ENCODE measurements around the gene SF3A1.
"Not testable (repeated sequence)": the region's sequence is repeated elsewhere in the genome, so short reads cannot be mapped to it uniquely, and the experiment has no call there.

SF3A1 gene

GRCh38 chr22:30351226-30351625, 5.5 kb downstream of the SF3A1 start:
- no peak for DNase-seq (ENCODE audit: low spot score)

GRCh38 chr22:30348809-30349208, 7.9 kb downstream of the SF3A1 start:
- no peak for DNase-seq (ENCODE audit: low spot score)

GRCh38 chr22:30348404-30348803, 8.3 kb downstream of the SF3A1 start:
- DNase-seq (ENCODE audit: low spot score) = no peak

GRCh38 chr22:30347255-30347892, 9.3 kb downstream of the SF3A1 start:
- DNase-seq (ENCODE audit: low spot score) = no peak

- peak; percentile 30 for DNase-seq (ENCODE audit: low spot score)
Observed at GRCh38 chr22:30344447-30345200, 12.1 kb downstream of the SF3A1 start.

GRCh38 chr22:30340911-30341685, 15.6 kb downstream of the SF3A1 start:
- DNase-seq (ENCODE audit: low spot score) = no peak

GRCh38 chr22:30338802-30339201, 17.9 kb downstream of the SF3A1 start:
- no peak for DNase-seq (ENCODE audit: low spot score)

- DNase-seq (ENCODE audit: low spot score) = not testable (repeated sequence)
Observed at GRCh38 chr22:30338341-30338740, 18.4 kb downstream of the SF3A1 start.

DNA sequence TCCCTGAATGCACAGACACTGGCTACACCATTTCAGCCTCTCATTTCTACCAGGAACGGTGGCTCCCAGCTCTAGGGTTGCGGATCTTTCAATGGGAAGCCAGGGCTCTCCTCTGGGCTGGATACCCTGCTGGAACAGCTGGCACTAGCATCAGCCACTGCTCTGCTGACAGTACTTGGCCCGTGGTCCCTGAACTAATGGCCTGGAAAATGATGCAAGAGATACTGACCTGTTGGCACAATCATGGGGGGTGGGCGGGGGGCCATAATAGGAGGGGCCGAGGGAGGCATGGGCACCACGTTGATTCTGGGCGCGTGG, 19.3 kb downstream of the SF3A1 start:
- no peak for DNase-seq (ENCODE audit: low spot score)

- DNase-seq (ENCODE audit: low spot score) = no peak
Observed at GRCh38 chr22:30336752-30337460, 19.8 kb downstream of the SF3A1 start.

DNA sequence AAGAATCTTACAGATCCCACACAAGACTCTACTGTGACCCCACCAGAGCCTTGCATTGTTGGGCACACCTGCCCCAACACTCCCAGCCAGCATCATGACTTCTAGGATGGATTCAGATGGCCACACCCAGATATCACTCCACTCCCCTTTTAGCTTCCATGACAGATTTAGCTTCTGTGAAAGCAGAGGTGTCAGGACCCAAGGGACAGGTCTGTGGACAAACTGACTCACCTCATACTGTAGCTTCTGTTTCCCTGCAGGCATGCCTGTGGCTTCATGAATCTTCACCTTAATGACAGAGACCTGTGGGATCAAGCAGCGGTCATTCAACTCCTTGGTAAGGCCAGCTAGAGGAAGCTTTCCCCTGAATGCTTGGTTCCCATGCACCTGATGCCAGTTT, 21.5 kb downstream of the SF3A1 start:
- DNase-seq (ENCODE audit: low spot score) = no peak

DNA sequence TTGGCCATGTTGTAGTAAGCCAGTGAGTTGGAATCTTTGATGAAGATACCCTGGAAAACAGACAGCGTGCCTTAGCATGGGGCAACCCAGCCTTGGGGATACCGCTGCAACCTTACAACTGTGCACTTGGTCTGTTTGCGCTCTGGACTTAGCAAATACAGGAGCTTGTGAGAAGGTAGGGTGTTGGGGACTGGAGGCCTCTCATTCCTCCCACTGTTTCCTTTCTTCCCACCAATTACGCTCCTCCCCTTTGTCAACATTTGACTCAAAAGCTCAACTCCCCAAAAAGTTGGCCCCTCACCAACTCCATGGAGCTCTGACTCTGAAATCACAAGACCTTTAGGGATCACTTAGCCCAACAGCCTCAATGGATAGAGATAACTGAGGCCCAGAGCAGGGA, 22.0 kb downstream of the SF3A1 start:
- no peak for DNase-seq (ENCODE audit: low spot score)

- no peak for DNase-seq (ENCODE audit: low spot score)
Observed at GRCh38 chr22:30333707-30334087, 23.0 kb downstream of the SF3A1 start.

GRCh38 chr22:30332994-30333706, 23.5 kb downstream of the SF3A1 start:
- no peak for DNase-seq (ENCODE audit: low spot score)

GRCh38 chr22:30332551-30332950, 24.1 kb downstream of the SF3A1 start:
- DNase-seq (ENCODE audit: low spot score) = no peak

DNA sequence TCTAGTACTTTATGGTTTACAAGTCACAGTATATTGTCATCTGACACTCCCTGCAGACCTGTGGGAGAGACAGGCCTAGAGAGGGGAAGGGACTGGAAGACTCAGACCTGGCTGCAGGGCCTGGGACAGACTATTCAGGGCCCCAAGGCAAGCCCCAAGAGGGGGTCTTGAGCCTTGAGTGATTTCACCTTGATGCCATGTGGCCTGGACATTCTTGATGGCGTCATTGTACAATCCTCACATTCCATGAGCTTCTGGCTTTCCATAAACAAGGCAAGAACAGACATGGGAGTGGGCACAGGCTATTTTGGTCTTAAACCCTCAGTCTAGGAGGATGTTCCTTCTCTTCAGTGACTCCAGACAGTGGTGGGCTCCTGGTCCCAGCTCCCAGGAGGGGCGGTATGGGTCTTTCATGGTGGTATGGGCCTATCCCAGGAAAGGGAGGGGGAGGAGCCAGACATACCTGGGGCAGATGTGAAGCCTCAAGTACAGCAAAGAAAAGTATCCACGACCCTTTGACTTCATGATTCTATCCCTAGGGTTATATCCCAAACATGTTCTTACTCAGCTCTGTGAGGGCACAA, 28.1 kb downstream of the SF3A1 start:
- no peak for DNase-seq (ENCODE audit: low spot score)

- DNase-seq (ENCODE audit: low spot score) = no peak
Observed at GRCh38 chr22:30327864-30328345, 28.8 kb downstream of the SF3A1 start.

DNA sequence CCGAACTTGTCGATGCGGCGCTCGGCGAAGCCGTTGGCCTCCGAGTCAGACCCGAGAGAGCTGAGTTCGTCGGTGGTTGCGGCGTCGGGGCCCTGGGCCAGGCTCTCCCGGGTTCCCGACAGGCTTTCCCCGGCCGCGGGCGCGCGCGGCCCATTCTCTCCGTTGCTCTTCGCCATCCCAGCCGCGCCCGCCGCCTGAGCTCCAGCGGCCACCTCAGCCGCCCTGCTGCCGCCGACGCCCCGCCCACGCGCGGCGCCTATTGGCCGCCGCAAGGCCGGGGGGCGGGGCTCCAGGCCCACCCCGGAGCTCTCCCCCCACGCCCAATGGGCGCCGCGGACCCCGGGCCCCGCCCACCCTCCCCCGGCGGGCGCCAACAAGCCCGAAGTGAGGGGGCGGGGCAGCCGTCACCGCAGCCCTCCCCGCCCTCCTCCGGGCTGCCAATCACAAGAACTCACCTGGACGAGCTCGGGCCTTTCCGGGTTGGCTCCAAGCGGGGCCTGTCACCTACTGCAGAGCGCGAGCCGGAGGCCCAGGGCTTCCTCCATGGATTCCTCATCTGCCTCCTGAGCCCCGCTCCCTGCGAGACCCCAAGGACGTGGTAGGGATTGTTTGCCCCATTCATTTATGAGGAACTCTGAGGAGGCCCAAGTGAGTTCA, 29.9 kb downstream of the SF3A1 start, which contains the start of gene TBC1D10A:
Gene TBC1D10A (minus strand): TSS at position 236 of the 657 bp plus-strand sequence. CDS start 60 bp downstream, at position 176.
- peak; percentile 95 for DNase-seq (ENCODE audit: low spot score)

DNA sequence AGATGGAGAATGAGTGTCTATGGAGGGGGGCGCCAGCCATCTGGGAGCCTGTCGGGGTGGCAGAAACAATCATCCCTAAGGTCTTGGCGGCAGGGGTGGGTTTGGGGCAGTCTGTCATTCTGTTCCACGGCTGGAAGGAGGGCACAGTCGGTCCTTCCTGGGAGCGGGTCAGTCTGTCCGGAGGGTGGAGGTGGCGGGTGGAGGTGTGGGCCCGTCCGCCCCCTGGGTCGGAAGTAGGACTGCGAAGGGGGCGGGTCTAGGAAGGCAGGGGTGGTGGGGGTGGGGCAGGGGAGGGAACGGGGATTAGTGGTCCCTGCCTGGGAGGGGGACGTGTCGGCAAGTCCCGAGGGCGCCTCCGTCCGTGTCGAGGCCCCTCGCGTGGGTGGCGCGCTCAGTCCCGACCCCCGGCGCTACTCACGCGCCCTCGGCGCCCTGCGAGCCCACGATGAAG, 30.4 kb downstream of the SF3A1 start:
- DNase-seq (ENCODE audit: low spot score) = no peak

DNA sequence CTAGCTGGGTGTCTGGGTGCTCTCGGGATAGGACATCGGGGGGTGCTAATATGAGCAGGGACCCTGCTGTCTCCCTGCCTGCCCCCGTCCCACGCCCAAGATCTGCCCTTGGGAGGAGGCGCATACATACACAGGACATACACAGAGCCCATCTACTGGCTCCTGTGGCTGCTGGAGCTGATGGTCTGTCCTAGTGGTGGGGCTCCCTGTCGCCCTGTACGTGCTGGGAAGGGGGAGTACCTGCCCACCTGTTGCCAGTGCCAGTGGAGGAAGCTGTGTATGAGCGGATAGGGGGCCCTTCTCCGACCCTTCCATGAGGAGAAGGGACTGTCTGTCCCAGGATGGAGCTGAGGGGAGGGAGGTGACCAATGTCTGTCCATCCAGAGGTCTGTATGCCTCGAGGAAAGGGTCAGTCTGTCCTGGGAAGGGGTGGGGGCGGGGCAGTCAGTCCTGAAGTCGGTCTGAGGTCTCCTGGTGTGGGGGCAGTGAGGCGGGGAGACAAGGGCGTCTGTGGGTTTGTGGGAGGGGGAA, 30.9 kb downstream of the SF3A1 start:
- DNase-seq (ENCODE audit: low spot score) = no peak
